WTC11 (cell line): Measurements from ENCODE around the gene RACGAP1.
A peak's percentile ranks its signal among the peaks of the same experiment; 100 is the strongest.

Experiments used
- ARID4B ChIP-seq: sonication (generic); formaldehyde crosslinking; IDR thresholded peaks from 2 replicates; pipeline ENCODE4 v1.8.0; 2023; ENCODE audit warnings: missing genetic modification reagents, mild to moderate bottlenecking, borderline replicate concordance
- CBFB ChIP-seq: sonication (generic); formaldehyde crosslinking; IDR thresholded peaks from 2 replicates; pipeline ENCODE4 v1.8.1; 2022; ENCODE audit warnings: mild to moderate bottlenecking, low read depth, missing genetic modification reagents
- JUN ChIP-seq: sonication (generic); formaldehyde crosslinking; IDR thresholded peaks from 2 replicates; pipeline ENCODE4 v1.8.0; 2023; ENCODE audit warnings: mild to moderate bottlenecking, missing genetic modification reagents
- MXD4 ChIP-seq: fragments of 250-450 bp; sonication (Bioruptor Pico); IDR thresholded peaks from 2 replicates; pipeline ENCODE4 v1.8.0; 2021; ENCODE audit warnings: mild to moderate bottlenecking, moderate library complexity, borderline replicate concordance
- ZNF121 ChIP-seq: sonication (generic); formaldehyde crosslinking; IDR thresholded peaks from 2 replicates; pipeline ENCODE4 v1.8.0; 2023; ENCODE audit warnings: missing genetic modification reagents
- ZNF263 ChIP-seq: sonication (generic); formaldehyde crosslinking; IDR thresholded peaks from 2 replicates; pipeline ENCODE4 v1.8.1; 2022; ENCODE audit warnings: low read depth, mild to moderate bottlenecking, moderate library complexity, missing genetic modification reagents
- ZSCAN18 ChIP-seq: fragments of 250-450 bp; sonication (Bioruptor Pico); IDR thresholded peaks from 2 replicates; pipeline ENCODE4 v2.1.2; 2022; ENCODE audit warnings: mild to moderate bottlenecking, moderate library complexity
- TF ChIP-seq, protein P1 (sequence below): fragments of 200-600 bp; IDR thresholded peaks from 2 replicates; pipeline ENCODE4 v1.8.0; 2022; ENCODE audit warnings: antibody characterized with exemption

DNA sequence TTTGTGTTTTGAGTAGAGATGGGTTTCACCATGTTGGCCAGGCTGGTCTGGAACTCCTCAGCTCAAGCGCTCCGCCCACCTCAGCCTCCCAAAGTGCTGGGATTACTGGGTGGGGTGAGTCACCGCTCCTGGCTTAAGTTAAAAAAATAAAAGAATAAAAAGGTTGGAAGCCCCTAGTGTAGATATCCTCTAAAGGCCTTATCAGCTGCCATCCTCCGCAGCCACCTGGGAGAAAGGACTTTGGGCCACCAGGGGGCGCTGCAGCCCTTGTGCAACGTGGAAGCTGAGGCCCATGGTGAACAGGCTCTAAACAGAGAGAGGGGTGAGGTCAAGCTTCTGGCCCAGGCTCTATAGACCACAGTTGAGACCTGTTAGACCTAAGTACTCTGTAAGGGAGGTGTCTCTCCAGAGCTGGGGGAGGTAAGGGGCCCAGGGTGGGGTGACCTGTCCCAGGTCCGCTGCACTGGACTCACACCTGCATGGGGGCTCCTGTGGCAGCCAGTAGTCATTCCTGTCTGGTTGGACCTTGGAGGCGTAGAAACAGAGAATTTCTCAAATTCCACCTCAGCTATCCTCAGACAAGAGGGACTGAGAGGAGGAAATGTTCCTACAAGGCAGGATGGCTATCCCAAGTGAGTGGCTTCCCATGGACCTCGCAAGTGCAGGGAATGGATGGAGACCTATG, 14.0 kb upstream of the RACGAP1 start:
- TF ChIP-seq ARID4B, result no peak
- no peak for TF ChIP-seq CBFB (CRISPR knock-in tag)
- no peak for TF ChIP-seq JUN (CRISPR knock-in tag)
- TF ChIP-seq ZNF263, result no peak
- TF ChIP-seq, protein P1, sequence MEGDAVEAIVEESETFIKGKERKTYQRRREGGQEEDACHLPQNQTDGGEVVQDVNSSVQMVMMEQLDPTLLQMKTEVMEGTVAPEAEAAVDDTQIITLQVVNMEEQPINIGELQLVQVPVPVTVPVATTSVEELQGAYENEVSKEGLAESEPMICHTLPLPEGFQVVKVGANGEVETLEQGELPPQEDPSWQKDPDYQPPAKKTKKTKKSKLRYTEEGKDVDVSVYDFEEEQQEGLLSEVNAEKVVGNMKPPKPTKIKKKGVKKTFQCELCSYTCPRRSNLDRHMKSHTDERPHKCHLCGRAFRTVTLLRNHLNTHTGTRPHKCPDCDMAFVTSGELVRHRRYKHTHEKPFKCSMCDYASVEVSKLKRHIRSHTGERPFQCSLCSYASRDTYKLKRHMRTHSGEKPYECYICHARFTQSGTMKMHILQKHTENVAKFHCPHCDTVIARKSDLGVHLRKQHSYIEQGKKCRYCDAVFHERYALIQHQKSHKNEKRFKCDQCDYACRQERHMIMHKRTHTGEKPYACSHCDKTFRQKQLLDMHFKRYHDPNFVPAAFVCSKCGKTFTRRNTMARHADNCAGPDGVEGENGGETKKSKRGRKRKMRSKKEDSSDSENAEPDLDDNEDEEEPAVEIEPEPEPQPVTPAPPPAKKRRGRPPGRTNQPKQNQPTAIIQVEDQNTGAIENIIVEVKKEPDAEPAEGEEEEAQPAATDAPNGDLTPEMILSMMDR, result peak; percentile 97
- TF ChIP-seq MXD4 (CRISPR knock-in tag), result no peak
- no peak for TF ChIP-seq ZNF121 (CRISPR knock-in tag)
- no peak for TF ChIP-seq ZSCAN18 (CRISPR knock-in tag)
